NCI-H1694 (cell line): Measurements from ENCODE around the gene ATP10A.
"Not testable (repeated sequence)": the region's sequence is repeated elsewhere in the genome, so short reads cannot be mapped to it uniquely, and the experiment has no call there.

Source experiments
- DNase-seq: peaks from one replicate; lab custom pipeline; 2025; lab: John Stamatoyannopoulos, UW

Gene ATP10A

GRCh38 chr15:25856059-25856458 is 7.1 kb downstream of the ATP10A start:
- DNase-seq, result not testable (repeated sequence)

- DNase-seq, result no peak
Measured at GRCh38 chr15:25852661-25853524, 10.2 kb downstream of the ATP10A start.

GRCh38 chr15:25852027-25852426 is 11.1 kb downstream of the ATP10A start:
- no peak for DNase-seq

GRCh38 chr15:25850154-25851111 is 12.7 kb downstream of the ATP10A start:
- DNase-seq, result no peak

- no peak for DNase-seq
Measured at GRCh38 chr15:25849157-25849921, 13.8 kb downstream of the ATP10A start.

- DNase-seq, result no peak
Measured at GRCh38 chr15:25848784-25849156, 14.4 kb downstream of the ATP10A start.

- no peak for DNase-seq
Measured at GRCh38 chr15:25848325-25848724, 14.8 kb downstream of the ATP10A start.

GRCh38 chr15:25847051-25847450 is 16.1 kb downstream of the ATP10A start:
- peak; percentile 42 for DNase-seq

GRCh38 chr15:25846377-25846776 is 16.8 kb downstream of the ATP10A start:
- no peak for DNase-seq

GRCh38 chr15:25844981-25845680 is 18.0 kb downstream of the ATP10A start:
- DNase-seq, result no peak

- DNase-seq, result no peak
Measured at GRCh38 chr15:25844542-25844941, 18.6 kb downstream of the ATP10A start.

GRCh38 chr15:25844076-25844475 is 19.1 kb downstream of the ATP10A start:
- no peak for DNase-seq

GRCh38 chr15:25839638-25840156 is 23.4 kb downstream of the ATP10A start:
- no peak for DNase-seq

GRCh38 chr15:25838871-25839195 is 24.3 kb downstream of the ATP10A start:
- DNase-seq, result no peak

- DNase-seq, result no peak
Measured at GRCh38 chr15:25838191-25838870, 24.8 kb downstream of the ATP10A start.

GRCh38 chr15:25832158-25832557 is 31.0 kb downstream of the ATP10A start:
- DNase-seq, result no peak

- DNase-seq, result no peak
Measured at GRCh38 chr15:25830844-25831451, 32.2 kb downstream of the ATP10A start.

GRCh38 chr15:25829073-25829472 is 34.1 kb downstream of the ATP10A start:
- no peak for DNase-seq

GRCh38 chr15:25825207-25825606 is 37.9 kb downstream of the ATP10A start:
- DNase-seq, result no peak

GRCh38 chr15:25824618-25825017 is 38.5 kb downstream of the ATP10A start:
- no peak for DNase-seq
